A673 (cell line): Measurements from ENCODE around the gene KRT81.

ENCODE experiments used
- CTCF ChIP-seq: fragments of 300-800, 200-600 bp; sonication (generic); conservative IDR thresholded peaks from 2 replicates; pipeline ENCODE4 v1.5.1; 2017; ENCODE audit warnings: low read depth, mild to moderate bottlenecking, antibody characterized with exemption, low read length, moderate library complexity, mixed read lengths
- EZH2 ChIP-seq: fragments of 200-600 bp; sonication (generic); IDR thresholded peaks from 2 replicates; pipeline ENCODE4 v1.6.1; 2017; ENCODE audit warnings: borderline replicate concordance, low read depth, mild to moderate bottlenecking, mixed read lengths, antibody characterized with exemption, low read length; ENCODE audit not compliant: poor library complexity, severe bottlenecking

DNA sequence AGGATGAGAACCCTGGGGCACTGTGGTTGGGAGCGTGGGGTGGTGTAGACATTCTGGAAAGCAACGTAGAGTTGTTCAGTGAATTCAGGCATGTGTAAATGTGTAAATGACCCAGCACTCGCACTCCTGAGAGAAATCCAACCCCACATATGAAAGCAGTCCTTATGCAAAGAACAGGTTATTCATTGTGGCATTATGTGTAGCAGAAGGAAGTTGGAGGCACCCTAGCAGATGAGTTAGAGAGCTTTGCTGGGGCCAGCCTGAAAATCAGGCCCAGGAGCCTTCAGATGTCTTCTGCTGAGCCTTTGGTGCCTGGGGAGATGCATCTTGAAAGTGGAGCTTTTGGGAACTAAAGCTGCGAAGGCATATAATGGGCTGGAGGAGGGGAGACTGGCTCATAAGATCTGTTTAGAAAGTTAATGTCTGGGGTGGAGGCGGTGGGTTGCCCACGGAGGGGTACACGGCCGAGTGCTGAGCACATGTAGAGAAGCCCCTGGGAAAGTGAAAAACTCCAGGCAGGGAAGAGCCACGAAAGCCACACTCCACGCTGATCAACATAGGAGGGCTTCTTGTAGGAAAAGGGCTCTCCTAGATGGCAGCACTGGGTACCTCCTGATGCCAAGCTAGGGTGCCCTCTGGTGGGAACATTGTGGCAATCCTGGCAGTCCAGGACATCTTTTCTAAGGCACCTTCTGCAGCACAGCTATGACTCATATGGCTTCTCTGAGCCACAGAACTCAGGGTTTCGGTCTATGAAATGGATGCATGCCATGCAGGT is 35.9 kb upstream of the KRT81 start:
- TF ChIP-seq CTCF (peak; percentile 97), EZH2 (no peak)
